GM23338 (cell line): ENCODE data around the gene GPRASP3. TPM values are rescaled to one million over a fixed set of nuclear protein-coding genes. Genes with fewer than 3 reads are reported as not detected.
A peak's percentile ranks its signal among the peaks of the same experiment; 100 is the strongest.

Experiments used
- ATAC-seq: fragments of 200-7000 bp; cut with Tn5 transposase; 3 replicates; pipeline ENCODE4 v1.9.1; 2020
- DNase-seq: peaks from one replicate; pipeline ENCODE4 v3.0.0-alpha.2; 2015; ENCODE audit warnings: low spot score
- H2AFZ ChIP-seq: fragments of 200-600 bp; sonication (generic); 2 replicates; pipeline ENCODE4 v1.8.0; 2016; ENCODE audit warnings: antibody characterized with exemption, mild to moderate bottlenecking, moderate library complexity
- H3F3A ChIP-seq: fragments of 200-600 bp; sonication (generic); replicated peaks from 2 replicates; pipeline ENCODE4 v1.8.0; 2017; ENCODE audit warnings: antibody characterized with exemption, mixed run types, low read depth
- H3K27ac ChIP-seq: fragments of 200-600 bp; sonication (generic); 2 replicates; pipeline ENCODE4 v1.6.1; 2016; ENCODE audit warnings: low read depth
- H3K27me3 ChIP-seq: fragments of 200-600 bp; sonication (generic); 2 replicates; pipeline ENCODE4 v1.8.0; 2016; ENCODE audit warnings: mild to moderate bottlenecking, mixed run types, moderate library complexity; ENCODE audit not compliant: insufficient read depth
- H3K36me3 ChIP-seq: fragments of 200-600 bp; sonication (generic); 2 replicates; pipeline ENCODE4 v1.8.0; 2016; ENCODE audit warnings: mild to moderate bottlenecking; ENCODE audit not compliant: insufficient read depth
- H3K4me1 ChIP-seq: fragments of 200-600 bp; sonication (generic); 2 replicates; pipeline ENCODE4 v1.8.0; 2016; ENCODE audit warnings: mild to moderate bottlenecking, moderate library complexity; ENCODE audit not compliant: insufficient read depth
- H3K4me2 ChIP-seq: fragments of 200-600 bp; sonication (generic); 2 replicates; pipeline ENCODE4 v1.7.1; 2017; ENCODE audit warnings: mixed run types
- H3K4me3 ChIP-seq: fragments of 200-600 bp; sonication (generic); 2 replicates; pipeline ENCODE4 v1.6.1; 2016; ENCODE audit warnings: mixed run types
- H3K79me2 ChIP-seq: fragments of 200-600 bp; sonication (generic); replicated peaks from 2 replicates; pipeline ENCODE4 v1.8.0; 2017; ENCODE audit warnings: mild to moderate bottlenecking; ENCODE audit not compliant: insufficient read depth
- H3K9me2 ChIP-seq: fragments of 200-600 bp; sonication (generic); 2 replicates; pipeline ENCODE4 v1.8.0; 2017; ENCODE audit not compliant: insufficient read depth
- H4K20me1 ChIP-seq: fragments of 200-600 bp; sonication (generic); replicated peaks from 2 replicates; pipeline ENCODE4 v1.8.0; 2017; ENCODE audit warnings: mild to moderate bottlenecking; ENCODE audit not compliant: insufficient read depth
- H3K27ac Mint-ChIP-seq: 2 replicates; pipeline ENCODE4 v1.8.0; 2020; ENCODE audit warnings: inconsistent platforms, mild to moderate bottlenecking, moderate library complexity, mixed read lengths
- H3K27me3 Mint-ChIP-seq: 3 replicates; pipeline ENCODE4 v1.8.0; 2022; ENCODE audit warnings: low read depth, mild to moderate bottlenecking, moderate library complexity, mixed read lengths, inconsistent platforms; ENCODE audit not compliant: insufficient read depth, poor library complexity
- H3K36me3 Mint-ChIP-seq: 3 replicates; pipeline ENCODE4 v1.8.0; 2021; ENCODE audit warnings: low read depth, mild to moderate bottlenecking, inconsistent platforms, moderate library complexity, mixed read lengths
- H3K4me1 Mint-ChIP-seq: 3 replicates; pipeline ENCODE4 v1.8.0; 2020; ENCODE audit warnings: mild to moderate bottlenecking, inconsistent platforms, mixed read lengths
- H3K4me3 Mint-ChIP-seq: 3 replicates; pipeline ENCODE4 v1.8.0; 2021; ENCODE audit warnings: moderate library complexity, mild to moderate bottlenecking, inconsistent platforms, mixed read lengths
- H3K9me3 Mint-ChIP-seq: 3 replicates; pipeline ENCODE4 v1.8.0; 2020; ENCODE audit warnings: moderate library complexity, mild to moderate bottlenecking, inconsistent platforms, mixed read lengths
- ETS1 ChIP-seq: IDR thresholded peaks from 2 replicates; pipeline ENCODE4 v1.6.1; 2016; ENCODE audit warnings: antibody characterized with exemption
- EZH2 ChIP-seq: fragments of 200-600 bp; sonication (generic); IDR thresholded peaks from one replicate; pipeline ENCODE4 v1.8.0; 2017; ENCODE audit warnings: antibody characterized with exemption, mild to moderate bottlenecking, low read depth; ENCODE audit not compliant: unreplicated experiment
- EZH2phosphoT487 ChIP-seq: fragments of 200-600 bp; sonication (generic); IDR thresholded peaks from one replicate; pipeline ENCODE4 v1.8.1; 2018; ENCODE audit warnings: antibody characterized with exemption; ENCODE audit not compliant: unreplicated experiment
- JUNB ChIP-seq: IDR thresholded peaks from one replicate; pipeline ENCODE4 v1.6.1; 2016; ENCODE audit warnings: antibody characterized with exemption; ENCODE audit not compliant: unreplicated experiment
- POLR2AphosphoS5 ChIP-seq: IDR thresholded peaks from 2 replicates; pipeline ENCODE4 v1.6.1; 2016; ENCODE audit warnings: antibody characterized with exemption, low read depth
- STAT1 ChIP-seq: IDR thresholded peaks from one replicate; pipeline ENCODE4 v1.6.1; 2016; ENCODE audit warnings: antibody characterized with exemption; ENCODE audit not compliant: unreplicated experiment
- ZNF114 ChIP-seq: fragments of 250-450 bp; sonication (Bioruptor Pico); IDR thresholded peaks from 2 replicates; pipeline ENCODE4 v1.5.0; 2020; ENCODE audit warnings: mild to moderate bottlenecking, moderate library complexity
- polyA plus RNA-seq: library from polyadenylated mRNA; unstranded; fragments of >200 nt; fragmentation: Nextera tagmentation; extraction: Ambion mirVana; gene quantifications from 2 replicates; pipeline ENCODE4 v1.2.1, GENCODE V29; 2016
- total RNA-seq: library from RNA; depleted of rRNA; stranded (reverse); fragments of >200 nt; shearing (Covaris generic); gene quantifications from 2 replicates; pipeline ENCODE4 v1.2.3, GENCODE V29; 2014
- TF ChIP-seq, protein P1 (sequence below), 2 experiments: fragments of 200-600 bp in 1 of 2; sonication (generic) in 1 of 2; conservative IDR thresholded peaks; 2 replicates each; pipeline versions ENCODE4 v1.5.1 to v1.6.1; 2016 to 2017; ENCODE audit warnings: antibody characterized with exemption in 2 of 2, low read depth in 2 of 2, mild to moderate bottlenecking in 2 of 2, moderate library complexity in 1 of 2
- TF ChIP-seq, protein P2 (sequence below): fragments of 250-450 bp; sonication (Bioruptor Pico); IDR thresholded peaks from 2 replicates; pipeline ENCODE4 v1.5.0; 2020; ENCODE audit warnings: mild to moderate bottlenecking, moderate library complexity

The GPRASP3 gene
- total and polyA plus RNA-seq, 2 experiments from 2014 or later = 7.9 to 18.2 TPM

- TF ChIP-seq, protein P1, sequence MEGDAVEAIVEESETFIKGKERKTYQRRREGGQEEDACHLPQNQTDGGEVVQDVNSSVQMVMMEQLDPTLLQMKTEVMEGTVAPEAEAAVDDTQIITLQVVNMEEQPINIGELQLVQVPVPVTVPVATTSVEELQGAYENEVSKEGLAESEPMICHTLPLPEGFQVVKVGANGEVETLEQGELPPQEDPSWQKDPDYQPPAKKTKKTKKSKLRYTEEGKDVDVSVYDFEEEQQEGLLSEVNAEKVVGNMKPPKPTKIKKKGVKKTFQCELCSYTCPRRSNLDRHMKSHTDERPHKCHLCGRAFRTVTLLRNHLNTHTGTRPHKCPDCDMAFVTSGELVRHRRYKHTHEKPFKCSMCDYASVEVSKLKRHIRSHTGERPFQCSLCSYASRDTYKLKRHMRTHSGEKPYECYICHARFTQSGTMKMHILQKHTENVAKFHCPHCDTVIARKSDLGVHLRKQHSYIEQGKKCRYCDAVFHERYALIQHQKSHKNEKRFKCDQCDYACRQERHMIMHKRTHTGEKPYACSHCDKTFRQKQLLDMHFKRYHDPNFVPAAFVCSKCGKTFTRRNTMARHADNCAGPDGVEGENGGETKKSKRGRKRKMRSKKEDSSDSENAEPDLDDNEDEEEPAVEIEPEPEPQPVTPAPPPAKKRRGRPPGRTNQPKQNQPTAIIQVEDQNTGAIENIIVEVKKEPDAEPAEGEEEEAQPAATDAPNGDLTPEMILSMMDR (conservative IDR thresholded peaks at IDR 0.05; ENCODE audit: low read depth in 2 of 2) = no peak
- TF ChIP-seq STAT1 = no peak
- TF ChIP-seq JUNB = no peak
- no peak for TF ChIP-seq EZH2
- TF ChIP-seq, protein P2, sequence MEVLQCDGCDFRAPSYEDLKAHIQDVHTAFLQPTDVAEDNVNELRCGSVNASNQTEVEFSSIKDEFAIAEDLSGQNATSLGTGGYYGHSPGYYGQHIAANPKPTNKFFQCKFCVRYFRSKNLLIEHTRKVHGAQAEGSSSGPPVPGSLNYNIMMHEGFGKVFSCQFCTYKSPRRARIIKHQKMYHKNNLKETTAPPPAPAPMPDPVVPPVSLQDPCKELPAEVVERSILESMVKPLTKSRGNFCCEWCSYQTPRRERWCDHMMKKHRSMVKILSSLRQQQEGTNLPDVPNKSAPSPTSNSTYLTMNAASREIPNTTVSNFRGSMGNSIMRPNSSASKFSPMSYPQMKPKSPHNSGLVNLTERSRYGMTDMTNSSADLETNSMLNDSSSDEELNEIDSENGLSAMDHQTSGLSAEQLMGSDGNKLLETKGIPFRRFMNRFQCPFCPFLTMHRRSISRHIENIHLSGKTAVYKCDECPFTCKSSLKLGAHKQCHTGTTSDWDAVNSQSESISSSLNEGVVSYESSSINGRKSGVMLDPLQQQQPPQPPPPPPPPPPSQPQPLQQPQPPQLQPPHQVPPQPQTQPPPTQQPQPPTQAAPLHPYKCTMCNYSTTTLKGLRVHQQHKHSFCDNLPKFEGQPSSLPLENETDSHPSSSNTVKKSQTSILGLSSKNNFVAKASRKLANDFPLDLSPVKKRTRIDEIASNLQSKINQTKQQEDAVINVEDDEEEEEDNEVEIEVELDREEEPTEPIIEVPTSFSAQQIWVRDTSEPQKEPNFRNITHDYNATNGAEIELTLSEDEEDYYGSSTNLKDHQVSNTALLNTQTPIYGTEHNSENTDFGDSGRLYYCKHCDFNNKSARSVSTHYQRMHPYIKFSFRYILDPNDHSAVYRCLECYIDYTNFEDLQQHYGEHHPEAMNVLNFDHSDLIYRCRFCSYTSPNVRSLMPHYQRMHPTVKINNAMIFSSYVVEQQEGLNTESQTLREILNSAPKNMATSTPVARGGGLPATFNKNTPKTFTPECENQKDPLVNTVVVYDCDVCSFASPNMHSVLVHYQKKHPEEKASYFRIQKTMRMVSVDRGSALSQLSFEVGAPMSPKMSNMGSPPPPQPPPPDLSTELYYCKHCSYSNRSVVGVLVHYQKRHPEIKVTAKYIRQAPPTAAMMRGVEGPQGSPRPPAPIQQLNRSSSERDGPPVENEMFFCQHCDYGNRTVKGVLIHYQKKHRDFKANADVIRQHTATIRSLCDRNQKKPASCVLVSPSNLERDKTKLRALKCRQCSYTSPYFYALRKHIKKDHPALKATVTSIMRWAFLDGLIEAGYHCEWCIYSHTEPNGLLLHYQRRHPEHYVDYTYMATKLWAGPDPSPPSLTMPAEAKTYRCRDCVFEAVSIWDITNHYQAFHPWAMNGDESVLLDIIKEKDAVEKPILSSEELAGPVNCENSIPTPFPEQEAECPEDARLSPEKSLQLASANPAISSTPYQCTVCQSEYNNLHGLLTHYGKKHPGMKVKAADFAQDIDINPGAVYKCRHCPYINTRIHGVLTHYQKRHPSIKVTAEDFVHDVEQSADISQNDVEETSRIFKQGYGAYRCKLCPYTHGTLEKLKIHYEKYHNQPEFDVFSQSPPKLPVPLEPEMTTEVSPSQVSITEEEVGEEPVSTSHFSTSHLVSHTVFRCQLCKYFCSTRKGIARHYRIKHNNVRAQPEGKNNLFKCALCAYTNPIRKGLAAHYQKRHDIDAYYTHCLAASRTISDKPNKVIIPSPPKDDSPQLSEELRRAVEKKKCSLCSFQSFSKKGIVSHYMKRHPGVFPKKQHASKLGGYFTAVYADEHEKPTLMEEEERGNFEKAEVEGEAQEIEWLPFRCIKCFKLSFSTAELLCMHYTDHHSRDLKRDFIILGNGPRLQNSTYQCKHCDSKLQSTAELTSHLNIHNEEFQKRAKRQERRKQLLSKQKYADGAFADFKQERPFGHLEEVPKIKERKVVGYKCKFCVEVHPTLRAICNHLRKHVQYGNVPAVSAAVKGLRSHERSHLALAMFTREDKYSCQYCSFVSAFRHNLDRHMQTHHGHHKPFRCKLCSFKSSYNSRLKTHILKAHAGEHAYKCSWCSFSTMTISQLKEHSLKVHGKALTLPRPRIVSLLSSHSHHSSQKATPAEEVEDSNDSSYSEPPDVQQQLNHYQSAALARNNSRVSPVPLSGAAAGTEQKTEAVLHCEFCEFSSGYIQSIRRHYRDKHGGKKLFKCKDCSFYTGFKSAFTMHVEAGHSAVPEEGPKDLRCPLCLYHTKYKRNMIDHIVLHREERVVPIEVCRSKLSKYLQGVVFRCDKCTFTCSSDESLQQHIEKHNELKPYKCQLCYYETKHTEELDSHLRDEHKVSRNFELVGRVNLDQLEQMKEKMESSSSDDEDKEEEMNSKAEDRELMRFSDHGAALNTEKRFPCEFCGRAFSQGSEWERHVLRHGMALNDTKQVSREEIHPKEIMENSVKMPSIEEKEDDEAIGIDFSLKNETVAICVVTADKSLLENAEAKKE (CRISPR knock-in tag) = no peak
- TF ChIP-seq POLR2AphosphoS5 = no peak
Observed at GRCh38 chrX:102744307-102744706, 23.8 kb downstream of the GPRASP3 start (continued).

DNA sequence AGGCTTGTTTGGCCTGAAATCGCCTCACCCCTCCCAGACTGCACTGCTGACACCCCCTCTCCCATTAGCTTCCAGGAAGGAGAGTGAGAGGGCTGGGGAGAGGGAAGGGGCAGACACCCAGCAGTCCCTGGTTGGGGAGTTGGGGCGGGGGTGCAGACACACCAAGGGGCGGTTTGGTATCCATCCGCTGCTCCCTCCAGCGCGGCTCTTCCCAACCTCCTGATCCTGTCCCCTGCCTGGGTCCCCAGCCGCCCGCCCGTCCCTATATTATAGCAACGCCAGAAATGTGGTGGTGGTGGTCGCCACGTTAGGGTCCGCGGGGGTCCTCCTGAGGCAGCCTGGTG, 24.9 kb downstream of the GPRASP3 start:
- Histone ChIP-seq H2AFZ (no peak overlapping the region), H3F3A (no peaks in the 10 kb centered on the region), H3K27ac (no peak overlapping the region), H3K4me3 (peak overlapping the region; percentile 69), H3K4me2 (peak overlapping the region; percentile 82), H4K20me1 (no peaks in the 10 kb centered on the region), H3K27me3 (no peaks in the 10 kb centered on the region), H3K4me1 (peaks cover 34% of the 10 kb centered on the region), H3K79me2 (peaks cover 21% of the 10 kb centered on the region), H3K9me2 (no peaks in the 10 kb centered on the region), H3K36me3 (no peaks in the 10 kb centered on the region)
- H3K4me1 Mint-ChIP-seq = peaks cover 24% of the 10 kb centered on the region
- DNase-seq (peak; percentile 43), ATAC-seq (peak; percentile 63)
- H3K36me3 Mint-ChIP-seq = peaks cover 11% of the 10 kb centered on the region; the same call in 2 of the 3 replicates
- H3K27ac Mint-ChIP-seq = no peak overlapping the region
- H3K9me3 Mint-ChIP-seq = no peaks in the 10 kb centered on the region
- peak overlapping the region; percentile 95 for H3K4me3 Mint-ChIP-seq
- TF ChIP-seq JUNB (no peak), POLR2AphosphoS5 (no peak), EZH2phosphoT487 (no peak), ETS1 (no peak), EZH2 (no peak), ZNF114 (no peak), STAT1 (no peak)
- peaks cover 5% of the 10 kb centered on the region for H3K27me3 Mint-ChIP-seq
